Inflammatory macrophage (primary cell): ENCODE measurements around the gene AHCTF1.

Experiments
- DNase-seq, 2 donors: peaks; one replicate each; pipeline ENCODE4 v3.0.0-alpha.2; 2020 to 2022
- total RNA-seq, 18 experiments: gene quantifications; one replicate each; lab custom pipeline; 2026; ENCODE audit warnings: mixed read lengths in 6 of 18, inconsistent platforms in 2 of 18; lab: John Stamatoyannopoulos, UW

AHCTF1 gene
- total RNA-seq = 42.6 to 106 (median 81.5) reads per million in 18 experiments

GRCh38 chr1:246931549-246932365 is at the start of gene AHCTF1:
Gene AHCTF1 (minus strand): TSS chr1:246931948. CDS start chr1:246918370, 13,578 bp downstream.
- peak; percentile 98 to 99 for DNase-seq

DNA sequence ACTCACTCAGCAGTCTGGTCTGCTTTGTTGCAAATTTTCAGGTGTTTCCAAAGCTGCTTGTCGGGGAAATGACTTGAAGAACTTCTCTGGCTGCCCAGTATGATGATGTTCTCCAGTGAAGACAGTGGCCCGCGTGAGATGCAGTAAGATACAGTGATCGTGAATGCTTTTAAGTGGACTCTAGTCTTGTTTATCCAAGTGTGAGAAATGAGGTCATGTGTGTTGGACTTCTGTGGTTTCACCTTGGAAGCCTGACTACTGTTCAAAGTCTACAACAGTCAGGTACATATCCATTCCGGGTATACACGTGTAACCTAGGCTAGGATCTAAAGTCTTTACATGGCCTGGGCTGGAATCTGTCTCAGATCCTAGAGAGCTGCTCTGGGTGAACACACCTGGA is 47.0 kb upstream of the AHCTF1 start:
- DNase-seq = no peak

DNA sequence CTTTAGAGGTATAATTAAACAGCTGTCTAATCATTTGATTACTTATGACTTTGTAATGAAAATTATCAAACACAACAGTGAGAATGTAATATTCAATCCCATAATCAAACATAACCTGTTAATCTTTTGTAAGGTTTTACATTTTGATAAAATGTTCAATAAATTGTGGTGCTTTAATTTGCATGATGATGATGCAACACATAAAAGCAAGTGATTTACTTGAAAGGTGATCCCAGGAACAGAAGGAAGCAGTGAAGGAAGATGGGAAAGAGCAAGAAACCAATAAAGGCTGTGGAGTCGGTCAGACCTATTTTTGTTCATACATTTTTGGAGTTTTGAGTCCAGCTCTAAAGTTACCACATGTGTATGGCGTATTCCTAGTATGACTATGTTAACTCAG is 46.5 kb upstream of the AHCTF1 start:
- no peak for DNase-seq

GRCh38 chr1:246971969-246972368 is 40.2 kb upstream of the AHCTF1 start:
- DNase-seq = no peak

DNA sequence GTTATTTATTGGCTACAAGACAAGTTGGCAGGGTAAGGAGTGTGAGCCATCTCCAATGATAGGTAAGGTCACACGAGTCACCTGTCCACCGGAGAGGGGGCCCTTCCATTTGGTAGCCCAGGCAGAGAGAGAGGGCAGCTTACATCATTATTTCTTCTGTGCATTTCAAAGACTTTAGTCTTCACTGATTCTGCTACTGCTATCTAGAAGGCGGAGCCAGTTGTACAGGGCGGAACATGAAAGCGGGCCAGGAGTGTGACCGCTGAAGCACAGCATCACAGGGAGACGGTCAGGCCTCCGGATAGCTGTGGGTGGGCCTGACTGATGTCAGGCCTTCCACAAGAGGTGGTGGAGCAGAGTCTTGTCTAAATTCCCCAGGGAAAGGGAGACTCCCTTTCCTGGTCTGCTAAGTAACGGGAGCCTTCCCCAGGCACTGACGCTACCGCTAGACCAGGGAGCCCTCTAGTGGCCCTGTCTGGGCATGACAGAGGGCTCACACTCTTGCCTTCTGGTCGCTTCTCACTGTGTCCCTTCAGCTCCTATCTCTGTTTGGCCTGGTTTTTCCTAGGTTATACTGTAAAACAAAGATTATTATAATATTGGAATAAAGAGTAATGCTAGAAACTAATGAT is 39.5 kb upstream of the AHCTF1 start:
- peak; percentile 44 to 58 for DNase-seq

DNA sequence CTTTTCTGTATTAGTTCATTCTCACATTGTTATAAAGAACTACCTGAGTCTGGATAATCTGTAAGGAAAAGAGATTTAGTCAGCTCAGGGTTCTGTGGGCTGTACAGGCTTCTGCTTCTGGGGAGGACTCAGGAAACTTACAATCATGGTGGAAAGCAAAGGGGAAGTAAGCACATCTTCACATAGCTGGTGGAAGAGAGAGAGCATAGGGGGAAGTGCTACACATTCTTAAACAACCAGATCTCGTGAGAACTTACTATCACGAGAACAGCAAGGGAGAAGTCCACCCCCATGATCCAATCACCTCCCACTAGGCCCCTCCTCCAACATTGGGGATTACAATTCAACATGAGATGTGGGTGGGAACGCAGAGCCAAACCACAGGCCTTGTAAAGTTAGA is 37.9 kb upstream of the AHCTF1 start:
- peak; percentile 32 to 33 for DNase-seq

DNA sequence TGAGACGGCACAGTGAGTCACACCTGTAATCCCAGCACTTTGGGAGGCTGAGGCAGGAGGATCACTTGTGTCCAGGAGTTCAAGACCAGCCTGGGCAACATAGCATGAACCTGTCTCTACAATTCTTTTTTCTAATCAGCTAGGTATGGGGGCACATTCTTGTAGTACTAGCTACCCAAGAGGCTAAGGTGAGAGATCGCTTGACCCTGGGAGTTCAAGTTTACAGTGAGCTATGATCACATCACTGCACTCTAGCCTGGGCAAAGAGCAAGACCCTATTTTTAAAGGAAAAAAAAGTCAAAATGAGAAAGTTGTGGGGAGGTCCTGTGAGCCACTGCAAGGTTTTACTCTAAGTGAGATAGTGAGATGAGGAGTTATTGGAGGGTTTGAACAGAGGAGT is 34.8 kb upstream of the AHCTF1 start:
- DNase-seq = no peak

GRCh38 chr1:246959944-246960693 is 28.4 kb upstream of the AHCTF1 start:
- DNase-seq = peak; percentile 59 to 98

DNA sequence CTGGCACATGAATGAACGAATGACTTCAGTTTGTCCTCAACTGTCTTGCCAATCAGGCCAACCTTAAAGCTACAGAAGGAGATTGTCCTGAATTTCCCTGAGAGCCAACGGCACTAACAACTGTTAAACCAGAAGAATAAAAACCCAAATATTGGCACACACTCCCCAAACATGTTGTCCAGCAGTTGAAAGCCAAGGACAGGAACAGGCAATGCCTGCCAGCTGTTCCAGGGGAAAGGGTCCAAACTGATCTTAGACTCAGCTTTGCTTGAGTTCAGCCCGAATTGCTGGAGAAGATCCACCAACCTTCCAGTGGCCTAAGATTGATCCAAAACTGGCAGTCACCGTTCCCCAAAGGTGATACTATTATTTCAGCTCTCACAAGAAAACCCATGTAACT is 22.4 kb upstream of the AHCTF1 start:
- DNase-seq = no peak

GRCh38 chr1:246951413-246951812 is 19.7 kb upstream of the AHCTF1 start:
- no peak for DNase-seq

DNA sequence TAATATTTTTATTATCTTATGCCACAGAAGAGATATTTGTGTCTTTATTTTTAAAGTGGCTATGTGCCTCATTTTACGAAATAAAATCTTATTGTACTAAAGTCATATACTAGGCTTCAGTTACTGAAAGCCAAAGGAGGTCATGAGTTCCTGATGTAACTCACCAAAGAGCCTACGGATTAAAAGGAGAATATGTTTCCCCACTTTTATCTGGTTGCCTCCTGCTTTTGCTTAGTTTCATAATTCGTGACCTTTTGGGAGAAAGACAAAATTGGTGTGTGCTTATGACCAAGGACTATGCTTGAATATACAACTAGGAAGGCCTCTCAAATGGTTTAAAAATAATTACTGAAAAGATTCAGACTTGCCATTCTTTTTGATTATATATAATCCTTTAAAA is 18.2 kb upstream of the AHCTF1 start:
- DNase-seq = peak; percentile 61 to 65

- DNase-seq = no peak
Observed at GRCh38 chr1:246947255-246947654, 15.5 kb upstream of the AHCTF1 start.

DNA sequence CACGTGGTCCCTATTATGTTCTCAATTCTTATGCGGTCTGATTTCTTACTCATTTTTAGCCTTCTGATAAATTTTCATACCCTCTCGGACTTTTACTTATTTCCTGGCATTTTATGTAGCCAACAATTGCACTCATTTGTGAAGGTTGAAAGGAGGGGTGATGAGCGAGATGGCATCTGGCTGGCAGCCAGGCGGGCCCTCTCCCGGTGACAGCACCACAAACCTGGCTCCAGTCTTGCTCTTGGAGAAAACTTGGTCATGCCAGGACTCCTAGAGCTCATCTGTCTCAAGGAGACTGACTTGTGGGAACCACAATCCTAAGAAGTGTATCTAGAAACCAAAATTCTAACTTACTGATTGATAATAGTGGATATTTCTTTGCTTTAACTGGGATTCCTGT is 14.6 kb upstream of the AHCTF1 start:
- DNase-seq = no peak

DNA sequence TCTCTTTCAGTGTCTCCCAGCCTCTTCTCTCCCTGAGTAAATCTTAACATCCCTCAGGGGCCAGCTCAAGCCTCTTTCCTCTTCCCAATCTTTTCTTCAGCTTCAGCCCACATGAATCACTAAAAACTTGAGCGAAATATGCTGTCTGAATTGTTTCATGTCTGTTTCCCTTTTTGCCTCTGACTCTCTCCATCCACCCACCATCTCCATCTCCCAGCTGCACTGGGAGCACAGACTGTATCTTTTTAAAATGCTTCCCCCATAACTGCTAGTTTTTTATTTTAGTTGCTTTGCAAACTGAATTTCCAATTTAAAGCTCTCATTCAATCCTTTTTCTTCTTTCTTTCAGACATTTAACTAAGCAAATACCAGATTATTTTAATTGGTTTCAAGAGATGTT is 3.0 kb upstream of the AHCTF1 start:
- DNase-seq = peak; percentile 24 to 42

- DNase-seq = no peak
Observed at GRCh38 chr1:246933893-246934292, 2.1 kb upstream of the AHCTF1 start.

DNA sequence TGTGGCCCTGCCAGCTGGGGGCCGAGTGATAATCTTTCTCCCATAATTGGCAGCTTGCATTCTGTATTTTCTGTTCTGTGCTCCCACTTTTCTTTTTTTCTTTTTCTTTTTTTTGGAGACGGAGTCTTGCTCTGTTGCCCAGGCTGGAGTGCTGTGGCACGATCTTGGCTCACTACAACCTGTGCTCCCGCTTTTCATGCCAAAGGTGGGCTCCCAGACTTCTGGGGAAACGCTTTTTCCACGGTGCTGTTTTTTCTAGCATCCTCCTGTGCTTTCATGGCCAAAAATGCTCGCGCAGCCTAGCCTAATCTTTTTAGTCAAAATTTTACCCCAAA is 585 bp upstream of the AHCTF1 start:
- no peak for DNase-seq

DNA sequence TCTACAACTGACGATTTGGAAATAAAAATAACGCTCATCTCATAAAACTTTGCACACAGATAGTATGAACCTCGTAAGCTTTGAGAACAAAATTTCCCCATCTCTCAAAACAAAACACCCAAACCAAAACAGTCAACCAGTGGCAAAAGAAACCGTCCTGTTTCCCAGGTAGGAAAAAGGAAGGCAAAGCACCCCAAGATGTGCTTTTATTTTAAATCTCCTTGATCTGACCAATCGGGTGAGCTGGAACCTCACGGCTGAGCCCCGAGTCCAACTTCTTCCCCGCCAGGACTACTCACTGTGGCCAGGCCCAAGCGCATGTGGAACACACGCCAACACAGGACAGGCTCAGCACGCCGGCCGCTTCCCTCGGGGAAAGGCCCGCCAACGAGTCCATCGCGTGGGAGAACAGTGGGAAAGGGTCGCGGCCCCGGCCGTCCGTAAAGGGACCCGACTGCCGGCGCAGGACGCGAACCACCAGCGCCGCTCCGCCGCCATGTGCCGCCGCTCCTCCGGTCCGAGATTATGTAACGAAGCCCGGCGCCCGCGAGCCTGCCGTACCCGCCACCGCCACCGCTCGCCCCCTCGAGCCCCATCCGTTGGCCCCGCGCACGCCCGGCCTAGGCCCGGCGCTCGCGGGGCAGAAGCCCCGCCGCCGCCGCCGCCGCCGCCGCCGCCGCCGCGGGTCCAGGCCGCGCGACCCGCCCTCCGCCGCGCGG is 759 bp downstream of the AHCTF1 start:
- DNase-seq = peak; percentile 59 to 73

GRCh38 chr1:246925997-246926626 is 5.6 kb downstream of the AHCTF1 start:
- DNase-seq = no peak

- no peak for DNase-seq
Observed at GRCh38 chr1:246923900-246924299, 7.8 kb downstream of the AHCTF1 start.

- DNase-seq = no peak
Observed at GRCh38 chr1:246923482-246923881, 8.3 kb downstream of the AHCTF1 start.

- DNase-seq = no peak
Observed at GRCh38 chr1:246921481-246921880, 10.3 kb downstream of the AHCTF1 start.

- DNase-seq = peak in 1 of 2 donors; percentile 19
Observed at GRCh38 chr1:246919902-246920301, 11.8 kb downstream of the AHCTF1 start.
